ENCODE results near the gene LRRC75A.
A peak's percentile ranks its signal among the peaks of the same experiment; 100 is the strongest.

Gene LRRC75A

GRCh38 chr17:16459855-16460550, 32.0 kb downstream of the LRRC75A start:
- H3K27ac ChIP-seq (ENCODE audit: low read length): no peak overlapping the region
- ATAC-seq (ENCODE audit: insufficient read depth, low read depth) (no peak), DNase-seq (no peak)
- H3K4me2 ChIP-seq (ENCODE audit: insufficient read depth, low read length): no peak overlapping the region
- no peaks in the 10 kb centered on the region for H3K4me1 ChIP-seq (ENCODE audit: insufficient read depth, low read length)
- H2AFZ ChIP-seq (ENCODE audit: low read depth, low read length): no peak overlapping the region
- no peaks in the 10 kb centered on the region for H3K9me3 ChIP-seq (ENCODE audit: insufficient read depth, low read length, severe bottlenecking)
- TF ChIP-seq, protein P1, sequence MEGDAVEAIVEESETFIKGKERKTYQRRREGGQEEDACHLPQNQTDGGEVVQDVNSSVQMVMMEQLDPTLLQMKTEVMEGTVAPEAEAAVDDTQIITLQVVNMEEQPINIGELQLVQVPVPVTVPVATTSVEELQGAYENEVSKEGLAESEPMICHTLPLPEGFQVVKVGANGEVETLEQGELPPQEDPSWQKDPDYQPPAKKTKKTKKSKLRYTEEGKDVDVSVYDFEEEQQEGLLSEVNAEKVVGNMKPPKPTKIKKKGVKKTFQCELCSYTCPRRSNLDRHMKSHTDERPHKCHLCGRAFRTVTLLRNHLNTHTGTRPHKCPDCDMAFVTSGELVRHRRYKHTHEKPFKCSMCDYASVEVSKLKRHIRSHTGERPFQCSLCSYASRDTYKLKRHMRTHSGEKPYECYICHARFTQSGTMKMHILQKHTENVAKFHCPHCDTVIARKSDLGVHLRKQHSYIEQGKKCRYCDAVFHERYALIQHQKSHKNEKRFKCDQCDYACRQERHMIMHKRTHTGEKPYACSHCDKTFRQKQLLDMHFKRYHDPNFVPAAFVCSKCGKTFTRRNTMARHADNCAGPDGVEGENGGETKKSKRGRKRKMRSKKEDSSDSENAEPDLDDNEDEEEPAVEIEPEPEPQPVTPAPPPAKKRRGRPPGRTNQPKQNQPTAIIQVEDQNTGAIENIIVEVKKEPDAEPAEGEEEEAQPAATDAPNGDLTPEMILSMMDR (IDR thresholded peaks at IDR 0.05; ENCODE audit: borderline replicate concordance, extremely low read depth, low read length, poor library complexity, severe bottlenecking): no peak
- no peak for TF ChIP-seq EZH2 (IDR thresholded peaks at IDR 0.05; ENCODE audit: borderline replicate concordance, low read depth, low read length, severe bottlenecking)
- H3K36me3 ChIP-seq (ENCODE audit: insufficient read depth, low read length): peaks cover 35% of the 10 kb centered on the region
- H3K4me3 ChIP-seq (ENCODE audit: low read depth in 1 of 2, low read length in 2 of 2): no peak overlapping the region
- H3K79me2 ChIP-seq (ENCODE audit: insufficient read depth, low read length): no peaks in the 10 kb centered on the region
- peaks cover 32% of the 10 kb centered on the region for H4K20me1 ChIP-seq (ENCODE audit: insufficient read depth, low read length)
- H3K27me3 ChIP-seq (ENCODE audit: insufficient read depth, low read length, poor library complexity): no peaks in the 10 kb centered on the region
- no peak overlapping the region for H3K9ac ChIP-seq (ENCODE audit: low read depth, low read length)

DNA sequence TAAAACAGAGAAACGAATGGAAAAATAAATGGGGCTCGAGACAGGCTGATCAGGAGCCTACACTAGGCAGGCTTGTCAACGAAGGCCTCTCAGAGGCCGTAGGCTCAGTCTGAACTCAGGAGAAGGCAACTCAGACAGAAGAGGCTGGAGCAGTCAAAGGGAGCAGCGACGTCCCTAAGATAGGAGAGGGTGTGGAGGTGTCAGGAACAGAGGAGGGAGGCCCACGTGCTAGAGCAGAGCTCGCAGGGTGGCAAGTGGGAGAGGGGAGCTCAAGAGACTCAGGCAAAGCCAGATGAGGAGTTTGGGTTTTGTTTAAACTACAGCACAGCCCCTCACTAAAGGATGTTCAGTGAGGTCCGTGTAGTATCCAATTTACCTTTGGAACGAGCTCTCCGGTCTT, 32.7 kb downstream of the LRRC75A start:
- Histone ChIP-seq H3K9me3 (ENCODE audit: insufficient read depth, low read length, severe bottlenecking) (no peaks in the 10 kb centered on the region), H3K4me2 (ENCODE audit: insufficient read depth, low read length) (no peak overlapping the region), H3K4me1 (ENCODE audit: insufficient read depth, low read length) (no peaks in the 10 kb centered on the region), H3K27me3 (ENCODE audit: insufficient read depth, low read length, poor library complexity) (no peaks in the 10 kb centered on the region), H2AFZ (ENCODE audit: low read depth, low read length) (no peak overlapping the region), H3K27ac (ENCODE audit: low read length) (no peak overlapping the region), H3K4me3 (ENCODE audit: low read depth in 1 of 2, low read length in 2 of 2) (no peak overlapping the region), H4K20me1 (ENCODE audit: insufficient read depth, low read length) (peaks cover 26% of the 10 kb centered on the region), H3K36me3 (ENCODE audit: insufficient read depth, low read length) (peaks cover 33% of the 10 kb centered on the region), H3K9ac (ENCODE audit: low read depth, low read length) (no peak overlapping the region), H3K79me2 (ENCODE audit: insufficient read depth, low read length) (no peaks in the 10 kb centered on the region)
- TF ChIP-seq, protein P1 (IDR thresholded peaks at IDR 0.05; ENCODE audit: borderline replicate concordance, extremely low read depth, low read length, poor library complexity, severe bottlenecking): no peak
- no peak for TF ChIP-seq EZH2 (IDR thresholded peaks at IDR 0.05; ENCODE audit: borderline replicate concordance, low read depth, low read length, severe bottlenecking)
- DNase-seq (no peak), ATAC-seq (ENCODE audit: insufficient read depth, low read depth) (no peak)

DNA sequence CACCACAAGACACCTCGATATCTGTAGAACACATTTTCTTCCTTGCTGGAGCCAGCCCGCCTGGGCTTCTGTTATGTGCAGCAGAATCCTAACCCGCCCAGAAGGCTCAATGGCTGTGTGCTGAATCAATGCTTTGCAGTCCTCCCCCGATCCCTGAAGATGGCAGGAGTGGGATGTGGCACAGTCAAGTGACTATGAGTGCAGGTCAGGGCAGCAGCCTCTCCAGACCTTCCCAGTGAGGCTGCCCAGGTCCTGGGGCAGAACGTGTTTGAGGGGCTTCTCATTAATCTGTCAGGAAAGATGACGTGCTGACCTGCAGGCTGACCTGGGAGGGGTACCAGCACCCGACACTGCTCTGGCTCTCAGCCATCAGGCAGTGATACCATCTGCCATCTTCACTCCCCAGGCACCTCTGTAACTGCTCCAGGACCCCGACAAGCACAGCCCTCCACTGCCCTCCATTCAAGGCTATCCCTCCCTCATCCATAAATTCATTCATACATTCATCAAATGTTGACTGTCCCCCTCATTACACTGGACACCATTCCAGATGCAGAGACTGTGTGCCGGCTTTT, 35.2 kb downstream of the LRRC75A start:
- Histone ChIP-seq H3K27ac (ENCODE audit: low read length) (no peak overlapping the region), H3K4me2 (ENCODE audit: insufficient read depth, low read length) (no peak overlapping the region), H3K4me1 (ENCODE audit: insufficient read depth, low read length) (no peaks in the 10 kb centered on the region), H2AFZ (ENCODE audit: low read depth, low read length) (no peak overlapping the region), H3K4me3 (ENCODE audit: low read depth in 1 of 2, low read length in 2 of 2) (no peak overlapping the region), H4K20me1 (ENCODE audit: insufficient read depth, low read length) (peaks cover 16% of the 10 kb centered on the region), H3K27me3 (ENCODE audit: insufficient read depth, low read length, poor library complexity) (no peaks in the 10 kb centered on the region), H3K79me2 (ENCODE audit: insufficient read depth, low read length) (no peaks in the 10 kb centered on the region), H3K9me3 (ENCODE audit: insufficient read depth, low read length, severe bottlenecking) (no peaks in the 10 kb centered on the region), H3K9ac (ENCODE audit: low read depth, low read length) (no peak overlapping the region), H3K36me3 (ENCODE audit: insufficient read depth, low read length) (peaks cover 26% of the 10 kb centered on the region)
- DNase-seq: no peak
- no peak for ATAC-seq (ENCODE audit: insufficient read depth, low read depth)
- TF ChIP-seq, protein P1 (IDR thresholded peaks at IDR 0.05; ENCODE audit: borderline replicate concordance, extremely low read depth, low read length, poor library complexity, severe bottlenecking): peak; percentile 9
- no peak for TF ChIP-seq EZH2 (IDR thresholded peaks at IDR 0.05; ENCODE audit: borderline replicate concordance, low read depth, low read length, severe bottlenecking)
